K562 (cell line): Measurements from ENCODE around the gene MEGF11. TPM values are rescaled to one million over a fixed set of nuclear protein-coding genes. Genes with fewer than 3 reads are reported as not detected.
A peak's percentile ranks its signal among the peaks of the same experiment; 100 is the strongest.

Experiments used
- ETS2 ChIP-seq: IDR thresholded peaks from 2 replicates; pipeline ENCODE4 v1.6.1; 2016; ENCODE audit warnings: borderline replicate concordance, missing genetic modification characterization, mild to moderate bottlenecking, moderate library complexity, missing compliant biosample characterization; ENCODE audit not compliant: poor library complexity, severe bottlenecking
- FOXJ2 ChIP-seq: fragments of 200-800 bp; sonication (Bioruptor generic); IDR thresholded peaks from 2 replicates; pipeline ENCODE4 v1.6.1; 2016; ENCODE audit warnings: missing genetic modification characterization, missing compliant biosample characterization
- MCM3 ChIP-seq: fragments of 450-650 bp; IDR thresholded peaks from 2 replicates; pipeline ENCODE4 v1.6.1; 2016
- MED1 ChIP-seq: sonication (generic); formaldehyde crosslinking; IDR thresholded peaks from 2 replicates; pipeline ENCODE4 v1.8.1; 2023; ENCODE audit warnings: missing genetic modification reagents, borderline replicate concordance
- MEF2A ChIP-seq: IDR thresholded peaks from 2 replicates; pipeline ENCODE4 v1.6.1; 2011; ENCODE audit warnings: low read depth, mild to moderate bottlenecking, low read length, moderate library complexity; ENCODE audit not compliant: control insufficient read depth
- NR2C2 ChIP-seq, 2 experiments: fragments of 200-800 bp in 1 of 2; sonication (Bioruptor generic) in 1 of 2; sonication (generic) in 1 of 2; formaldehyde crosslinking in 1 of 2; IDR thresholded peaks; 2 replicates each; pipeline versions ENCODE4 v1.6.1 to v1.8.0; 2016 to 2022; ENCODE audit warnings: mild to moderate bottlenecking in 1 of 2, missing compliant biosample characterization in 1 of 2, missing genetic modification characterization in 1 of 2, missing genetic modification reagents in 1 of 2
- POLR2A ChIP-seq: fragments of 450-650 bp; conservative IDR thresholded peaks from 2 replicates; pipeline ENCODE4 v1.6.1; 2016
- SRSF7 ChIP-seq: fragments of 200-400 bp; formaldehyde crosslinking; optimal IDR thresholded peaks from 2 replicates; pipeline ENCODE3; 2017; ENCODE audit warnings: mild to moderate bottlenecking, low read depth, low read length
- STAT5A ChIP-seq: IDR thresholded peaks from 2 replicates; pipeline ENCODE4 v1.6.1; 2012; ENCODE audit warnings: low read length, inconsistent platforms, borderline replicate concordance
- U2AF1 ChIP-seq: fragments of 200-400 bp; formaldehyde crosslinking; optimal IDR thresholded peaks from 2 replicates; pipeline ENCODE3; 2017; ENCODE audit warnings: mild to moderate bottlenecking, low read depth, low read length, moderate library complexity
- ZNF408 ChIP-seq: fragments of 250-450 bp; sonication (Bioruptor Pico); IDR thresholded peaks from 2 replicates; pipeline ENCODE4 v1.4.0; 2020; ENCODE audit warnings: low read depth, mild to moderate bottlenecking, moderate library complexity
- ZNF583 ChIP-seq: fragments of 250-450 bp; sonication (Bioruptor Pico); IDR thresholded peaks from 2 replicates; pipeline ENCODE4 v1.4.0; 2020
- ZNF780A ChIP-seq: fragments of 250-450 bp; sonication (Bioruptor Pico); IDR thresholded peaks from 2 replicates; pipeline ENCODE4 v1.5.0; 2021; ENCODE audit warnings: mild to moderate bottlenecking
- polyA plus RNA-seq, 8 experiments: library from polyadenylated mRNA; depleted of rRNA in 4 of 8; stranded (reverse) in 5 of 8; unstranded in 3 of 8; fragments of >200 nt; fragmentation: Nextera tagmentation in 2 of 8; fragmentation: Illumina TruSeq in 1 of 8; extraction: Ambion mirVana in 2 of 8; extraction: Trizol in 1 of 8; gene quantifications; 2 replicates each; pipeline versions ENCODE4 v1.2.1 to v1.2.3, GENCODE V29; 2011 to 2014; ENCODE audit warnings: inconsistent platforms in 1 of 8, missing spikeins in 1 of 8
- total RNA-seq, 7 experiments: library from RNA; depleted of rRNA in 6 of 7; stranded (reverse); fragments of >200 nt in 6 of 7; fragmentation: Illumina TruSeq in 2 of 7; extraction: Trizol in 2 of 7; gene quantifications; 2 replicates each; pipeline versions ENCODE4 v1.2.1 to v1.2.3, GENCODE V29; 2011 to 2021; ENCODE audit warnings: low replicate concordance in 1 of 7
- TF ChIP-seq, protein P1 (sequence below): fragments of 250-450 bp; sonication (Bioruptor Pico); IDR thresholded peaks from 2 replicates; pipeline ENCODE4 v1.6.1; 2021; ENCODE audit warnings: mild to moderate bottlenecking
- TF ChIP-seq, protein P2 (sequence below): fragments of 450-650 bp; formaldehyde crosslinking; IDR thresholded peaks from 2 replicates; pipeline ENCODE4 v1.4.0; 2020; ENCODE audit warnings: mild to moderate bottlenecking, moderate library complexity
- TF ChIP-seq, protein P3 (sequence below): sonication (generic); formaldehyde crosslinking; IDR thresholded peaks from 2 replicates; pipeline ENCODE4 v1.9.0; 2022; ENCODE audit warnings: mild to moderate bottlenecking, missing genetic modification reagents
- TF ChIP-seq, protein P4 (sequence below), 3 experiments: fragments of 200-800 bp in 1 of 3; fragments of 250-450 bp in 1 of 3; fragments of 450-650 bp in 1 of 3; sonication (Bioruptor Pico) in 1 of 3; sonication (Bioruptor generic) in 1 of 3; formaldehyde crosslinking in 1 of 3; IDR thresholded peaks; 2 replicates each; pipeline versions ENCODE4 v1.6.1 to v1.8.0; 2016 to 2022; ENCODE audit warnings: mild to moderate bottlenecking in 2 of 3, missing genetic modification characterization in 2 of 3, missing compliant biosample characterization in 1 of 3, moderate library complexity in 1 of 3
- TF ChIP-seq, protein P5 (sequence below): fragments of 150-350 bp; conservative IDR thresholded peaks from 2 replicates; pipeline ENCODE4 v1.6.1; 2014; ENCODE audit warnings: low read length

The MEGF11 gene
- total and polyA plus RNA-seq, 9 of the 15 experiments (the other 6 are each of a cell fraction or from before 2014, with no cell fraction given) = 0.06 to 0.23 (median 0.20) TPM; not detected in 6

DNA sequence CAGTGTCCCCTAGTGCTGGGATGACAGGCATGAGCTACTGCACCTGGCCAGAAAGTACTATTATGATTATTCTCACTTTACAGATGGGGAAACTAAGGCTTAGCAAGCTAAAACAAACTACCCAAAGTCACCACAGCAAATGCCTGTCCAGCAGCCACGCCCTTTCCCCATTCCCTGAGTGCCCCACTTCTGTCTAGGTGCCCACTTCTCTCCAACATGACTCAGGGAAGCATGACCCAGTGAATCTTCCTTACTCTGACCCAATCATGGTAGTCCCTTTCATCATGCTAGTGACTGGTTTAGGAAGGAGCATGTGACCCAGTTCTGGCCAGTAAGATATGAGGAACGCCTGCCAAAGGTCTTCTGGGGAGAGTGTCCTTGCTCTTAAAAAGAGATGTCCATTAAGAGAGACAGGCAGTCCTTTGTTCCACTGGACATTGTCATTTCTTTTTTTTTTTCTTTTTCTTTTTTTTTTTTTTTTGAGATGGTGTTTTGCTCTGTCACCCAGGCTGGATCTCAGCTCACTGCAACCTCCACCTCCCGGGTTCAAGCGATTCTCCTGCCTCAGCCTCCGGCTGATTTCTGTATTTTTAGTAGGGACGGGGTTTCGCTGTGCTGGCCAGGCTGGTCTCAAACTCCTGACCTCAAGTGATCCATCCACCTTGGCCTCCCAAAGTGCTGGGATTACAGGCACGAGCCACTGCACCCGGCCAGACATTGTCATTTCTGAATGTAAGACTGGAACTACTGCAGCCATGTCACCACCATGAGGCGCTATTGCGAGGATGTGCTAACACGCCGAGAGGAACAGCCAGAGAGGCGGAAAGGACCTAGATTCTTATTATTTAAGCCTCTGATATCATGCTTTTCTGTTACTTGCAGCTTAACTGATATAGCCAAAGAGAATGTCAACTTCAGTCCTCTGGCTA is 19.8 kb downstream of the MEGF11 start (continued):
- TF ChIP-seq ETS2 (no peak), MCM3 (no peak), FOXJ2 (tag) (no peak), MEF2A (no peak), ZNF780A (CRISPR knock-in tag) (no peak), STAT5A (no peak), ZNF408 (CRISPR knock-in tag) (no peak), SRSF7 (no peak), ZNF583 (CRISPR knock-in tag) (no peak), POLR2A (no peak), MED1 (CRISPR knock-in tag) (no peak), NR2C2 (CRISPR knock-in tag; IDR thresholded peaks at IDR 0.05) (no peak), NR2C2 (tag; IDR thresholded peaks at IDR 0.05) (peak; percentile 64), U2AF1 (no peak)
- TF ChIP-seq, protein P1, sequence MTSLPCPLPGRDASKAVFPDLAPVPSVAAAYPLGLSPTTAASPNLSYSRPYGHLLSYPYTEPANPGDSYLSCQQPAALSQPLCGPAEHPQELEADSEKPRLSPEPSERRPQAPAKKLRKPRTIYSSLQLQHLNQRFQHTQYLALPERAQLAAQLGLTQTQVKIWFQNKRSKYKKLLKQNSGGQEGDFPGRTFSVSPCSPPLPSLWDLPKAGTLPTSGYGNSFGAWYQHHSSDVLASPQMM = no peak
- TF ChIP-seq, protein P2, sequence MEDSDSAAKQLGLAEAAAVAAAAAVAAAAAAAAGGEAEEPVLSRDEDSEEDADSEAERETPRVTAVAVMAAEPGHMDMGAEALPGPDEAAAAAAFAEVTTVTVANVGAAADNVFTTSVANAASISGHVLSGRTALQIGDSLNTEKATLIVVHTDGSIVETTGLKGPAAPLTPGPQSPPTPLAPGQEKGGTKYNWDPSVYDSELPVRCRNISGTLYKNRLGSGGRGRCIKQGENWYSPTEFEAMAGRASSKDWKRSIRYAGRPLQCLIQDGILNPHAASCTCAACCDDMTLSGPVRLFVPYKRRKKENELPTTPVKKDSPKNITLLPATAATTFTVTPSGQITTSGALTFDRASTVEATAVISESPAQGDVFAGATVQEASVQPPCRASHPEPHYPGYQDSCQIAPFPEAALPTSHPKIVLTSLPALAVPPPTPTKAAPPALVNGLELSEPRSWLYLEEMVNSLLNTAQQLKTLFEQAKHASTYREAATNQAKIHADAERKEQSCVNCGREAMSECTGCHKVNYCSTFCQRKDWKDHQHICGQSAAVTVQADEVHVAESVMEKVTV = no peak
- TF ChIP-seq, protein P3, sequence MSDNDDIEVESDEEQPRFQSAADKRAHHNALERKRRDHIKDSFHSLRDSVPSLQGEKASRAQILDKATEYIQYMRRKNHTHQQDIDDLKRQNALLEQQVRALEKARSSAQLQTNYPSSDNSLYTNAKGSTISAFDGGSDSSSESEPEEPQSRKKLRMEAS (CRISPR knock-in tag) = no peak
- TF ChIP-seq, protein P4, sequence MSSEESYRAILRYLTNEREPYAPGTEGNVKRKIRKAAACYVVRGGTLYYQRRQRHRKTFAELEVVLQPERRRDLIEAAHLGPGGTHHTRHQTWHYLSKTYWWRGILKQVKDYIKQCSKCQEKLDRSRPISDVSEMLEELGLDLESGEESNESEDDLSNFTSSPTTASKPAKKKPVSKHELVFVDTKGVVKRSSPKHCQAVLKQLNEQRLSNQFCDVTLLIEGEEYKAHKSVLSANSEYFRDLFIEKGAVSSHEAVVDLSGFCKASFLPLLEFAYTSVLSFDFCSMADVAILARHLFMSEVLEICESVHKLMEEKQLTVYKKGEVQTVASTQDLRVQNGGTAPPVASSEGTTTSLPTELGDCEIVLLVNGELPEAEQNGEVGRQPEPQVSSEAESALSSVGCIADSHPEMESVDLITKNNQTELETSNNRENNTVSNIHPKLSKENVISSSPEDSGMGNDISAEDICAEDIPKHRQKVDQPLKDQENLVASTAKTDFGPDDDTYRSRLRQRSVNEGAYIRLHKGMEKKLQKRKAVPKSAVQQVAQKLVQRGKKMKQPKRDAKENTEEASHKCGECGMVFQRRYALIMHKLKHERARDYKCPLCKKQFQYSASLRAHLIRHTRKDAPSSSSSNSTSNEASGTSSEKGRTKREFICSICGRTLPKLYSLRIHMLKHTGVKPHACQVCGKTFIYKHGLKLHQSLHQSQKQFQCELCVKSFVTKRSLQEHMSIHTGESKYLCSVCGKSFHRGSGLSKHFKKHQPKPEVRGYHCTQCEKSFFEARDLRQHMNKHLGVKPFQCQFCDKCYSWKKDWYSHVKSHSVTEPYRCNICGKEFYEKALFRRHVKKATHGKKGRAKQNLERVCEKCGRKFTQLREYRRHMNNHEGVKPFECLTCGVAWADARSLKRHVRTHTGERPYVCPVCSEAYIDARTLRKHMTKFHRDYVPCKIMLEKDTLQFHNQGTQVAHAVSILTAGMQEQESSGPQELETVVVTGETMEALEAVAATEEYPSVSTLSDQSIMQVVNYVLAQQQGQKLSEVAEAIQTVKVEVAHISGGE (CRISPR knock-in tag; IDR thresholded peaks at IDR 0.05) = no peak
- TF ChIP-seq, protein P5, sequence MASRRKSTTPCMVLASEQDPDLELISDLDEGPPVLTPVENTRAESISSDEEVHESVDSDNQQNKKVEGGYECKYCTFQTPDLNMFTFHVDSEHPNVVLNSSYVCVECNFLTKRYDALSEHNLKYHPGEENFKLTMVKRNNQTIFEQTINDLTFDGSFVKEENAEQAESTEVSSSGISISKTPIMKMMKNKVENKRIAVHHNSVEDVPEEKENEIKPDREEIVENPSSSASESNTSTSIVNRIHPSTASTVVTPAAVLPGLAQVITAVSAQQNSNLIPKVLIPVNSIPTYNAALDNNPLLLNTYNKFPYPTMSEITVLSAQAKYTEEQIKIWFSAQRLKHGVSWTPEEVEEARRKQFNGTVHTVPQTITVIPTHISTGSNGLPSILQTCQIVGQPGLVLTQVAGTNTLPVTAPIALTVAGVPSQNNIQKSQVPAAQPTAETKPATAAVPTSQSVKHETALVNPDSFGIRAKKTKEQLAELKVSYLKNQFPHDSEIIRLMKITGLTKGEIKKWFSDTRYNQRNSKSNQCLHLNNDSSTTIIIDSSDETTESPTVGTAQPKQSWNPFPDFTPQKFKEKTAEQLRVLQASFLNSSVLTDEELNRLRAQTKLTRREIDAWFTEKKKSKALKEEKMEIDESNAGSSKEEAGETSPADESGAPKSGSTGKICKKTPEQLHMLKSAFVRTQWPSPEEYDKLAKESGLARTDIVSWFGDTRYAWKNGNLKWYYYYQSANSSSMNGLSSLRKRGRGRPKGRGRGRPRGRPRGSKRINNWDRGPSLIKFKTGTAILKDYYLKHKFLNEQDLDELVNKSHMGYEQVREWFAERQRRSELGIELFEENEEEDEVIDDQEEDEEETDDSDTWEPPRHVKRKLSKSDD = no peak
